ENCODE data around the gene THAP4.

The THAP4 gene

GRCh38 chr2:241618829-241619228 lies 18.1 kb downstream of the THAP4 start:
- peak overlapping the region; percentile 87 for H3K27ac ChIP-seq
- no peak for TF ChIP-seq CTCF (conservative IDR thresholded peaks at IDR 0.05)

GRCh38 chr2:241618296-241618805 lies 18.6 kb downstream of the THAP4 start:
- H3K27ac ChIP-seq = peak overlapping the region; percentile 87
- no peak for TF ChIP-seq CTCF (conservative IDR thresholded peaks at IDR 0.05)

- H3K27ac ChIP-seq = peak overlapping the region; percentile 87
- TF ChIP-seq CTCF (conservative IDR thresholded peaks at IDR 0.05) = no peak
Measured at GRCh38 chr2:241617431-241618154, 19.4 kb downstream of the THAP4 start.

- peak overlapping the region; percentile 87 for H3K27ac ChIP-seq
- no peak for TF ChIP-seq CTCF (conservative IDR thresholded peaks at IDR 0.05)
Measured at GRCh38 chr2:241616168-241617125, 20.5 kb downstream of the THAP4 start.

GRCh38 chr2:241615522-241616052 lies 21.4 kb downstream of the THAP4 start:
- peak overlapping the region; percentile 87 for H3K27ac ChIP-seq
- no peak for TF ChIP-seq CTCF (conservative IDR thresholded peaks at IDR 0.05)

GRCh38 chr2:241615041-241615440 lies 21.9 kb downstream of the THAP4 start:
- TF ChIP-seq CTCF (conservative IDR thresholded peaks at IDR 0.05) = no peak
- peak overlapping the region; percentile 87 for H3K27ac ChIP-seq

Data from VCaP (cell line).